Vagina (tissue), 2 donors: ENCODE results near the gene RBMX.

Experiments used
- CTCF ChIP-seq, 3 experiments: fragments of 450-650 bp in 2 of 3; fragments of 200-600 bp in 1 of 3; sonication (generic) in 1 of 3; IDR thresholded peaks; one replicate each; pipeline ENCODE4 v1.5.1; 2017 to 2019; ENCODE audit warnings: antibody characterized with exemption in 3 of 3, mild to moderate bottlenecking in 2 of 3, moderate library complexity in 2 of 3
- POLR2A ChIP-seq, 2 donors: fragments of 450-650 bp; IDR thresholded peaks; one replicate each; pipeline ENCODE4 v1.6.1; 2017; ENCODE audit warnings: antibody characterized with exemption in 2 of 2, mild to moderate bottlenecking in 2 of 2, moderate library complexity in 2 of 2

- TF ChIP-seq CTCF (IDR thresholded peaks at IDR 0.05) (no peak), POLR2A (IDR thresholded peaks at IDR 0.05) (peak in 1 of 2 donors; percentile 58)
Observed at GRCh38 chrX:136909706-136910564, 29.4 kb upstream of the RBMX start.
